Iris pigment epithelial cell (primary cell): Measurements from ENCODE around the gene TSFM.
"Not testable (repeated sequence)": the region's sequence is repeated elsewhere in the genome, so short reads cannot be mapped to it uniquely, and the experiment has no call there.

Experiments used
- DNase-seq: peaks from one replicate; pipeline ENCODE4 v3.0.0-alpha.2; 2011; ENCODE audit warnings: low read depth

Gene TSFM

DNA sequence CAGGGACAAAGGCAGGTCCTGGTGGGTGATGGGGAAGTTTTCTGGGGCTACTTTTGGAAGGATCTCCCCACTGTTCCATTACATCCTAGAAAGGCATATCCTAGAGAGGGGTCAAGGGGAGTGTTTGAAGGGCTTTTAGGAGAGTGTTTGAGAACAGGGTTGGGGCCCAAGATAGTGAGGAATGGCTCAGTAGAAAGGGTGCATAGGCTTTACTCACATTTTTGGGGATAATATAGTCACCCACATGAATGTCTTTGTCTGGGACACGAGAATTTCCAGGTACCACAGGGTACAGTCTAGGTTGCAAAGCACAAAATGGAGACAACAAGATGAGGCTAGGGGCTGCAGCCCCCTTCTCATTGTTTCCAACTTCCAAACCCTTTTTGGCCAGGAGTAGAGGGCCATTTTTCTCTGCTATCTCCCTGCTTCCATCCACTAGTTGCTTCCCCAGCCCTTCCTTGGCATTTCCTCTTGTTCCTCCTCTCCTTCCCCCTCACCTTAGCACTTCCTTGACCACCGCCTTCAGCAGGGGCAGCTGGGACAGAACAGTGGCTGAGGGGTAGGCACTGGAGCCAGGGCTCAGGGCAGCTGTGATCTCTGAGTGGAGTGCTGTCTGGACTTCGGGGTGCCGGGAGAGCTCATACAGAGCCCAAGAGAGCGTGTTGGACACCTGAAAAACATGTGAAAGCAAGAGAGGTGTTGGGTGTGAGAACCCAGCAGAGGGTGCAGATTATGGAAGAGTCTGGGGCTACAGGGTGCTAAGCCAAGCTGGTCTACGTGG is 18.5 kb upstream of the TSFM start:
- DNase-seq: no peak

DNA sequence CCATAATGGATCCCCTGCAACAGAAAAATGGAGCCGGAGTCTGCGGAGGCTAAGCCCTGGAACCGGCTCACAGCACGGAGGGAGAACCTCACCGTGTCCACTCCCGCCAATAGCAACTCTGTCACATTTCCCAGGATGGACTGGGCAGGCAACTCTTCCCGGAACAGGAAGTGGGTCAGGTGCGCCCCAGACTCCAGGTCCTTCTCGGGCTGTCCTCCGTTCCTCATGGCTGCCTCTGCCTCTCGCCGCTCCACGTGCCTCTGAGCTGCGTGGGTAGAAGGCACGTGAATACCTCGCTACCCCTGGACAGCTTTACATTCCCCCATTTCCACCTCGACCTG is 18.0 kb upstream of the TSFM start:
- no peak for DNase-seq

DNA sequence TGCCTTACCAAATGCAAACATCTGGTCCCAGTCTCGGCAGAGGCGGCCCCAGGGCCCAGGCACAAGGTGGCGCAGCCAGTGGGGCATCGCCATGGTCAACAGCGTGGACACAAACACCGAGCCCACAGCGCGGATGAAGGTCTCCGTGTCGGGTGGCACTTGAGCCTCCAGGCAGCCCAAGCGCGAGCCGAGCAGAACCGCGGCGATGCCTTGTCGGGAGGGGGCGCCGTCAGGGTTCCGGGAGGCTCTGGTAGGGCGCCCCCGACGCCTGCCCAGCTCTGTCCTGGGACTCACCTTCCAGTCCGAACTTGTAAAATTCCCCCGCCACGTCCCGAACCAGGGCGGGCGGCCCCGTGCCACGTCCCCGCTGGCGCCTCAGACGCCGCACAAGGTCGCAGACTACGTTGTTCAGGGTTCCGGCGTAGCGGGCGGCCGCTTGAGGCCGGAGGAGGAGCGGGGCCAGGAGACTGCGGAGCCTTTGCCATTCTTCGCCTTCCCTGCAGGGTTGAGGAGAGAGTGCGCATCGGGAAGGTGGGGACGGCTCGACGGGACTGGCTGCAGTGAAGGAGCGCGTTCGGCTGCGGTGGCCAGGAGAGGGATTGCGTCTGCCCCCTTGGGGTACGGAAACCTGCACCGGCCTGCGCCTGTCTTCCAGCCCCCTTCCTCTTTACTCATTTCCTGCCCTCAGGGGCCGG is 17.4 kb upstream of the TSFM start:
- peak; percentile 44 for DNase-seq

DNA sequence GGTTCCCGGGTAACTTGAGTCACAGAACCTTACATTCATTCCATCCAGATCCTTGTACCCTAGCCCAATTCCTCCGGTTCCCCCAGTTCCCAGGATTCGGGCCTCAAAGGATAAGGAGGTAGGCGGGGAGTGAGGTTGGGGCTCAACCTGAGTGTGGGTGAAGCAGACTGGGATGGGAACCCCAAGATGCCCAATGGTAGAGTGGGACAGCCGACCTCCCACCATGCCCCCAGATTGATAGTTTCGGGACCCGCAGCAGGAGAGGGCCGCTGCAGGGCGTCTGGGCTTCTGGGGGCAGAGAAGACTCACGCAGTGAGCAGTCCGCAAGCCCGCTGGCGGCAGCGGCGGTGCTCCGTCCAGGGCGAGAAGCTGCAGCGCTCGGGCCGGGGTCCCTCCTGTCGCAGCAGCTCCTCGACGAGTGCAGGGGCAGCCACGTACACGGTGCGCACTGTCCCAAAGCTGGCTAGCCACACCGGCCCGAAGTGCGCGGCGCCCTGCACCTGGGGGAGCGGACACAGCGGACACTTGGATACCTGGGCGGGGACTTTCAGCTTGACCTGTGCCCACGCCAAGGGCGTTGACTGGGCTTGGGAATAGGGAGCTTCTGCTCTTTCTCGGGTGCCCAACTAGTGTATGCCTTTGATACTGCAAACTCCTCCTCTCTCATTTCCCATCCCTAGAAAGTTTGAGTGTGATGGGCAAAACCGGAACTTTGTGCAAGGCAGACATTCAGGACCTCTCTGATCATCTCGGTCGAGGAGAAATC is 16.7 kb upstream of the TSFM start:
- DNase-seq: no peak

DNA sequence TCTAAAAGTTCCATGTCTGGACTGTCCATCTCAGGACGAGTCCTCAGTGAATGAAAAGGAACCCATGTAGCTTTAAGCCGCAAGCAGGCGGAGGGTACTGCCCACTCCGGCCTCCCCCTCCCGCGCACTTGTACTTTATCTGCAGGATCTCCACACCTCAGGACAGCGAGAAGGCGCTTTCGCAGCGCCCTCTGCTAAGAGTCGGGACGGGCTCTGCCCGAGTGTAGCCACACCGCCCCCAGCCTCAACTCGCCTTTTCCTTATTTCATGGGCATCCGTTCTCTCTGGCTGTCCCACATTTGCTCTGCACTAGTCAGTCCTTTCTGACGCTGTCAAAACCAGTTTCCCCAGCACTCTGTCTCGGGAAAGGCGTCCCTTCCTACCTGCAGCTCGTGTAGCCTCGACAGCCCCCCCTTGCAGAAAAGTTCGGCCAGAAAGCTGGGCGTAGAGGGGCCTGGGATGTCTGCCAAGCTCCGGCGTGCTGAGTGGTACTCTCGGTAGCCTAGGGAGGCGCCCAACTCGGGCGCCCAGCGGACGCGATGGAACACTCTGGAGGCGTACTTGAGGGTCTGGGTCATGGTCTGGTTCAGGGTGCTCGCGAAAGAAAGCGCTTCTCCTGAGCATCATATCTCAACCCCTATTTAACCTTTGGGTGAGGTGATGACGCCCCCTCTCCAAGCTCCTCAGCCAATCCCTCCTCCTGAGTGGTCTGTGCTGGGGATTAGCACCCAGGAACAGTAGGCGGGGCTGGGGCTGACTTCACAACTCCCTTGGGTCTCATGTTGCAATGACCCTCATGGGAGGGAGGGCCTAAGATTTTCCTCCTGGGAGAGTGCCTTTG is 15.9 kb upstream of the TSFM start, which contains the start of gene CYP27B1:
CYP27B1 (minus strand) TSS at position 615 of the 841 bp plus-strand sequence; CDS start at position 578, 37 bp downstream.
- DNase-seq: peak; percentile 72

DNA sequence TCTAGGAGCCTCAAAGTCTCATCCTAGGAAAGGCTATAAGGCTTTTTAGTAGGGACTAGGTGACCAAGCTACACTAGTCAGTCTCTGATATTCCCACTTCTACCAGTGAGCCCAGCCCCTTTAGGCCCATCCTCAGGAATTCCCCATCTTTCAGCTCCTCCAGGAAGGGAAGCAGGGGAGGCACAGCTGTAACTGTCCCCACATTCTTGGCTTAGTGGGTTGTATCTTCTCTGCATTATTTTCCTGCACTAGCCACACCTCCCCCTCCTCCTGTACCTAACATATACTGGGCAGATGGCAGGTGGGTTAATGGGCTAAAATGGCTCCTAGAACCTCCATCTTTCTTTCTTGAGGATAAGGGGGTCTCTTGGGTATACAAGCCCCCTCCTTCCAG is 15.3 kb upstream of the TSFM start:
- DNase-seq: no peak

DNA sequence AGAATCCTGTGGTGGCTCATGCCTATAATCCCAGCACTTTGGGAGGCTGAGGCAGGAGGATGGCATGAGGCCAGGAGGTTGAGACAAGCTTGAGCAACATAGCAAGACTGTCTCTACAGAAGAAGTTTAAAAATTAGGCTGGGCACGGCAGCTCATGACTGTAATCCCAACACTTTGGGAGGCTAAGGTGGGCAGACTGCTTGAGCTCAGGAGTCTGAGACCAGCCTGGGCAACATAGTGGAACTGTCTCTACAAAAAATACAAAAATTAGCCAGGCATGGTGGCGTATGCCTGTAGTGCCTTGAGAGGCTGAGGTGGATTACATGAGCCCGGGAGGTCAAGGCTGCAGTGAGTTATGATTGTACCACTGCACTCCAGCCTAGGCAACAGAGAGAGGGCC is 14.7 kb upstream of the TSFM start:
- no peak for DNase-seq

DNA sequence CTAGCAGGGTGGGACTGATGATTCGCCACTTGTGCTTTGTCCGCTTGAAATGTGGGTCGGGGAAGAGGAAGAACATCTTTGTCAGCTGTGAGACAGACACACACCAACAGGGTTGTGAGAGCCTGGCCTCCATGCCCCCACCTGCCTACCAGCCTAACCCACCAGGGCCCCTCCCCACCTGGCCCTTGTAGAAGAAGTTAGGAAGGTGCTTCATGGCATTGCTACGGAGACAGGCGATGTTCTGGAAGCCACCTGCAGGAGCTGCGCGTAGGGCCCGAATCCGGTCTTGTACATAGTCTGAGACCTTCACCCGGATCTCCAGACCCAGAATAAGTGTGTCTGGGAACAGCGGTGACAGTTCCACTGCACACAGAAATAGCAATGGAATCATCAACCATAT is 13.0 kb upstream of the TSFM start:
- DNase-seq: no peak

DNA sequence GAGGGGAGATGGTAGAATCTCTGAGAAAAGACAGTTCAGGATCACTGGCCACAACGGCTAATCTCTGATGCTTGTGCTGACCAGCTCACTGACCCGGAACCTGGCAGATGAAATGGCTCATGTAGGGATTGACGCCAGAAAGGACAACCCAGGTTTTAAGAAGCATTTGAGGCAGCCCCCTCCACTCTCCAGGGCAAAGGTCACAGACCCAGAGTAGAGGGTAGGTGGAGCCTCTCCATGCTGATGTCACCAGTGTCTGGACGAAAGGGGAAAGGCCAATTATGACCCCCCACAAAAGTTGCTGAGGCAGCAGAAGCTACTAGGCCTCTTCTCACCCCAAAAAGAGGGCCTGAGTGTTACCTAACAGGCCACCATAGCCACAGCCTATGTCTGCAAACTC is 11.9 kb upstream of the TSFM start:
- DNase-seq: no peak

DNA sequence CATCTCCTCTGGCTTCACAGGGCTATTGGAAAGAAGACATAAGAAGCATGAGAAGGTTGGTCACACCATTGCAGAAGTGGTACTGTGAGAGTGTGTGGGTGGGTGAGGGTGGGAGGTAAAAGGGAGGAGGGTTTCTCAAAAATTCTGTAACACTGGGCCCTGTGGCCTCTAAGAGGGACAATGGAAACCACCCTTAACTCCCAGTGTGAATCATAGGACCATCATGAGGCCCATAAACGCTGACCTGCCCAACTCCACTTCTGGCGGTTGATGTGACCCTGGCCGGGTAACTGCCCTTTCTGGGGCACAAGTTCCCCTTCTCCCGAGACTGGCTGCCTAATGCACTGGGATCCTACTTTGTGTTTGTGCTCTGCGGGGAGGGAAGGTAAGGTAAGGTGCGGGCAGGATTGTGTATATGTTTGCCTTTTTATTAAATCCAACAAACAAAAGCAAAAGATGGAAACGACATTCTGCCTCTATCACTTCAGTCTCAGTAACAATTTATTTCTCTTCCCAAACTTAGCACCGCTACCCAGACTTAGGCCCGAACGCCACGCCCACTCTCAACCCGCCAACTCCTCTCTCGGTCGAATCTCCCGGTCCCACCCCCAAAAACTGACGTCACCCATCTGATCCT is 11.2 kb upstream of the TSFM start:
- peak; percentile 92 for DNase-seq

DNA sequence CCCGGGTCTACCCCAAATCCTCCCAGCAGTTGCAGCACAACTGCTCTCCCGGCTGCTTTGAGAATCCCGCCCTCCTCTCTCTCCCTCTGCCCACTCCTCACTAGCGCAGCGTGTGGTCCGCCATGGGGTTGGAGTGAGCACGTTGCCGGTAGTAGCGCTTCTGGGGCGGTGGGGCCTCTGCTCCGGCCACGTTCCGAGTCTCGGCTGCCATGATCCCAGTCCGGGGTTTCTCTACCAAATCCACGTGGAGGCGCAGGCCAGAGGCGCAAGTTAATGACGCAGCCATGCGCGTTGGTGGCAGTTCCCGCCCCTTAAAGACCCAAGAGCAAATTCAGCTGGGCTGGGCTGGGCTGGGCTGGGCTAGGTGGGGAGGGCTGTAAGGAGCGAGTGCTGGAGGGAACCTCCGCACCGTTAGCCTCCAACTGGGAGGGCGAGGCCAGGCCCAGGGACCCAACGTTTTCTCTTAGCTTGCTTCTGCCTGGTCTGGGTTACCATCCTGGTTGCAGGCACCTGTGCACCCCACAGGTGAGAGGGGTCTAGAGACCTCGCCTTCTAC is 10.6 kb upstream of the TSFM start, which contains the start of gene METTL1:
METTL1 (minus strand) TSS at position 233 of the 556 bp plus-strand sequence; CDS start at position 211, 22 bp downstream.
- DNase-seq: peak; percentile 98

DNA sequence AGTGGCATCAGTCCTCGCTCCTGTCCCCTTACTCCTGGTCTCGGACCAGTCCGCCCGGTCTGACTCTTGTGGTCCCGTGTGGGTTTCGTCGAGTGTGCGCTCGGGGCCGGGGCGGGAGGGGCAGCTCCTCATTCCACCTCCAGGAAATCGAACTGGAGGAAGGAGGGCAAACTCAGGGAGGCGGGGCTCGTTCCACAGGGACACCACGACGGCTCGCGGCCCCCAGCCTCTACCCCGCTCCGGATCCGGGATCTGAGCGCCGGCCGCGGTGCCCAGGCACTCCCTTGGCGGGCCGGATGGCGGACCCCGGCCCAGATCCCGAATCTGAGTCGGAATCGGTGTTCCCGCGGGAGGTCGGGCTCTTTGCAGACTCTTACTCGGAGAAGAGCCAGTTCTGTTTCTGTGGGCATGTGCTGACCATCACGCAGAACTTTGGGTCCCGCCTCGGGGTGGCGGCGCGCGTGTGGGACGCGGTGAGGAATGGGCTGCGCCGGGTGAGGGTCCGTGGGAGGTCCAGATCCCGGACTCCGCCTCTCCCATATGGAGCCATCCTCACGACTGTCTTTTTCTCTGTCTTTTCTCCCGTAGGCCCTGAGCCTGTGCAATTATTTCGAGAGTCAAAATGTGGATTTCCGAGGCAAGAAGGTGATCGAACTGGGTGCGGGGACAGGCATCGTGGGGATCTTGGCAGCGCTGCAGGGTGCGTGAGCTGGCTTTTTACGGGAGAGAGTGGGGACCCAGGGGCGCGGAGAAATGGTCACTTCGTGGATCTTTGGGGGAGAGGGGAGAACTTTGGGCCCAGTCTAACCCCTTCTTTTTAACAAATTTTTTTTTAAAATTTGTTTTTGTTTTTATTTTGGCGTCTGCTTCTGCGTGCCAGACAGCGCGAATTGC is 9.9 kb upstream of the TSFM start, which contains the start of gene EEF1AKMT3:
EEF1AKMT3 (plus strand) TSS at position 186 of the 894 bp plus-strand sequence; CDS start at position 297, 111 bp downstream.
- DNase-seq: peak; percentile 40

DNA sequence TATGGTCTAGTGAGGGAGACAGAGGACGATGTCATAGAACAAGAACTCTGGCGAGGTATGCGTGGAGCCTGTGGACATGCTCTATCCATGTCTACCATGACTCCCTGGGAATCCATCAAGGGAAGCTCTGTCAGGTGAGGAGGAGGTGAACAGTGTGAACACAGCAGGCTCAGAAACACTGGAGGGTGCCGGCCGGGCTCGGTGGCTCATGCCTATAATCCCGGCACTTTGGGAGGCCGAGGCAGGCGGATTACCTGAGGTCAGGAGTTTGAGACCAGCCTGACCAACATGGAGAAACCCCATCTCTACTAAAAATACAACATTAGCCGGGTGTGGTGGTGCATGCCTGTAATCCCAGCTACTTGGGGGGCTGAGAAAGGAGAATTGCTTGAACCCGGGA is 8.0 kb upstream of the TSFM start:
- DNase-seq: not testable (repeated sequence)

DNA sequence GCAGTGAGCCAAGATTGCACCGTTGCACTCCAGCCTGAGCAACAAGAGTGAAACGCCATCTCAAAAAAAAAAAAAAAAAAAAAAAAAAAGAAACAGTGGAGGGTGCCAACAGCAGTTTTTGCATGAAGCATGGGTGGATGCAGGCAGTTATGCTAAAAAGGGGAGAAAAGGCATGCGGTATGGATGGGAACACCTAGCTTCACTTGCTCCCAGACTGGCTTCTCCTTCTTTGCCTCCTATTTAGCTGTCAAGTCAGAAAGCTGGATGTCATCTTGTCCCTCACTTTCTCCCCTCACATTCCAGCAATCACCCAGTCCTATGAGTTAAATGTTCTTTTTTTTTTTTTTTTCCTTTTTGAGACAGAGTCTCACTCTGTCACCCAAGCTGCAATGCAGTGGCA is 7.5 kb upstream of the TSFM start:
- no peak for DNase-seq

DNA sequence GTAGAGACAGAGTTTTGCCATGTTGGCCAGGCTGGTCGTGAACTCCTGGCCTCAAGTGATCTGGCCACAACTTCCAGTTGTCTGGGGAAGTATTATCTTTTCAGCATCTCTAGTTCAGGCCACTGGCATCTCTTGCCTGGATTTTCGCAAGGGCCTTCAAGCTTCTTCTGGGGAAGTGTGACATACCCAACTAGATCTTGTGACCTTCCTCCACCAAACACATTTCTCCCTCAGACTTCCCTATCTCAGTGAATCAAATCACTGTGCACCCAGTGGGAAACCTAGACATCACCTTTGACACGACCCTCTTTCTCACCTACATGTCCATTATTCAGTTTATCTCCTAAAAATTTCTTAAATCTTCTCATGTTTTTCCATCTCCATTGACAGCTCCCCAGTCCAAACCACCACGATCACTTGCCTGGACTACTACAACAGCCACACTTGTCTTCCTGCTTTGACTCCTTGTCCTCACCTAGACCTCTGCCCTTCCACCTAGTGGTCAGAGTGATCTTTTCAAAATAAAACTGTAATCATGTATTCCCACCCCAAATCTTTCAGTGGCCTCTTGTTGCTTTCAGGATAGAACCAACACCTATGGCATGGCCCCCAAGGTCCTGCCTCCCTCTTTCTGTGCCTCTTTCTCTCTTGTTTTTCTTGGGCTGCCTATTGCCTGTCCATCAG is 6.9 kb upstream of the TSFM start:
- no peak for DNase-seq

DNA sequence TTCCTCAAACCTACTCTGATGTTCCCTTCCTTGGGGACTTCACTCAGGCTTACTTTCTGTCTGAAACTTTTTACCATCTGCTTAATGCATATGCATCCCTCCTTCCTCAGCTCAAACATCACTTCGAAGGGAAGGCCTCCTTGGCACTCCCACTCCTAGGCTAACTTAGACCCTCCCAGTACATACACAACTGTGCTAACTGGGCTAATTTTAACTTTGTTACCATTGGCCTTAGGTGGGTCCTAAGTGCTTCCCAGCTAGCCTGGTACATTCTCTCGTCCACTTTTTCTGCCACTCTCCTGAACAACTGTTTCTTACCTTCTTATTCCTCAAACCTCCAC is 6.4 kb upstream of the TSFM start:
- DNase-seq: no peak

DNA sequence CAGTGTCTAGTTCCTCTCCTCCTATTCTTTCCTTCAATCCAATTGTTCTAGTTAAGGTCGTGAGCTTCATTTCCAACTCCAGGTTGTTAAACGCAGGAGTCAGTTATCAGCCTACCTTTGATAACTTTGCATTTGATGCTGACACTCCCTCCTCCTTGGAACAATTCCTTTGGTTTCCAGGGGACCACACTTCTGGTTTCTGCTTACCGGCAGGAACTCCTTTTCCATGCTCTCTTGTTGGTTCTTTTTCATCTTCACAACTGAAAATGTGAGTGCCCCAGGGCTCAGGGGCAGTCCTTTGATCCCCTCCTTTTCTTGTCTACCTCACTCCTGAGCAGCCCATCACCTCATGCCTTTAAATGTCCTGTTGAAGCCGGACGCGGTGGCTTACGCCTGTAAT is 5.2 kb upstream of the TSFM start:
- no peak for DNase-seq

DNA sequence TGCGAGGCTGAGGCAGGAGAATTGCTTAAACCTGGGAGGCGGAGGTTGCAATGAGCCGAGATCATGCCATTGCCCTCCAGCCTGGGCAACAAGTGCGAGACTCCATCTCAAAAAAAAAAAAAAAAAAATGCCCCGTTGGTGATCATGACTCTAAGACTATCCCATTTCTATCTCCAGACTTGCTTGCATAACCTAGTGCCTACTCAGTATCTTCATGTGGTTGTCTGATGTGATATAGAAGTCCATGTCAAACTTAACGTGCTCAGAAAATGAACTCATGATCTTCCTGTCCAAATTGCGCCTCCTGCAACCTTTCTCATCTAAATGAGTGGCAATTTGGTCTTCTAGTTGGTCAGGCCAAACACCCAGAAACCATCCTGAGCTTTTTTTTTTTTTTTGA is 4.7 kb upstream of the TSFM start:
- DNase-seq: no peak

DNA sequence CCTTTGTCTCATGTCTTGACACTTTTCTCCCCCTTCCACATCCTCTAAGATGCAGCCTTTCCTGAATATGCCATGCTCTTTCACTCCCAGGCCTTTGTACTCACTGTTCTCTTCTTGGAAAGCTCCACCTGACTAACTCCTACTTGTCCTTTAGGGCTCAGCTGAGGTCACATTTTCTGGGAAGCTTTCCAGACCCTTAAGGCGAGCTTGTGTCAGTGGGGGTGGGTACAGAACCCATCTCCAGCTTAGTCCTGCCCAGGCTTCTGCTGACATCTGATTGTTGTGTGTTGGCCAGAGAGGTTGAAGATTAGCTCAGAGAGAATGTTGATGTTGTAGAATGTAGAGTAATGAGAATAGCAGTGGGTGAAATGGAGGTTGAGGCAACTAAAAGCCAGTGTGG is 2.9 kb upstream of the TSFM start:
- DNase-seq: no peak
